GM12892 (cell line): ENCODE data around the gene PHPT1.

Source experiments
- POLR2A ChIP-seq: IDR thresholded peaks from 2 replicates; pipeline ENCODE4 v1.6.1; 2011; ENCODE audit warnings: low read depth, low read length, control low read depth
- POLR2AphosphoS5 ChIP-seq: IDR thresholded peaks from 2 replicates; pipeline ENCODE4 v1.6.1; 2011; ENCODE audit warnings: low read depth, low read length, control low read depth
- TAF1 ChIP-seq: IDR thresholded peaks from 2 replicates; pipeline ENCODE4 v1.6.1; 2011; ENCODE audit warnings: low read depth, mild to moderate bottlenecking, control low read depth, low read length, borderline replicate concordance

- no peak for TF ChIP-seq POLR2A
- TF ChIP-seq TAF1: no peak
- no peak for TF ChIP-seq POLR2AphosphoS5
Observed at GRCh38 chr9:136875155-136875554, 25.9 kb downstream of the PHPT1 start.
